HepG2 (cell line): ENCODE data around the gene PSMB3. TPM values are rescaled to one million over a fixed set of nuclear protein-coding genes. Genes with fewer than 3 reads are reported as not detected.
A peak's percentile ranks its signal among the peaks of the same experiment; 100 is the strongest.

Experiments
- ARNT2 ChIP-seq: sonication (generic); formaldehyde crosslinking; IDR thresholded peaks from 2 replicates; pipeline ENCODE4 v1.8.0; 2022; ENCODE audit warnings: mild to moderate bottlenecking, low read depth, missing genetic modification reagents, moderate library complexity
- CBFB ChIP-seq: sonication (generic); formaldehyde crosslinking; IDR thresholded peaks from 2 replicates; pipeline ENCODE4 v1.4.0; 2020; ENCODE audit warnings: missing genetic modification reagents
- DNMT3B ChIP-seq: conservative IDR thresholded peaks from 2 replicates; pipeline ENCODE4 v1.6.1; 2016; ENCODE audit warnings: missing biosample characterization, control low read depth
- ELF1 ChIP-seq: sonication (generic); formaldehyde crosslinking; IDR thresholded peaks from 2 replicates; pipeline ENCODE4 v1.4.0; 2020; ENCODE audit warnings: missing genetic modification reagents
- WIZ ChIP-seq: sonication (generic); formaldehyde crosslinking; IDR thresholded peaks from 2 replicates; pipeline ENCODE4 v1.5.1; 2020; ENCODE audit warnings: mild to moderate bottlenecking, missing genetic modification reagents
- XBP1 ChIP-seq: sonication (generic); formaldehyde crosslinking; IDR thresholded peaks from 2 replicates; pipeline ENCODE4 v1.5.0; 2020; ENCODE audit warnings: missing genetic modification reagents
- ZFP36 ChIP-seq: fragments of 150-350 bp; IDR thresholded peaks from 2 replicates; pipeline ENCODE4 v1.6.1; 2018; ENCODE audit warnings: borderline replicate concordance, low read length, low read depth; ENCODE audit not compliant: partially characterized antibody
- ZFP62 ChIP-seq: sonication (generic); formaldehyde crosslinking; IDR thresholded peaks from 2 replicates; pipeline ENCODE4 v1.4.0; 2020; ENCODE audit warnings: missing genetic modification reagents
- ZNF180 ChIP-seq: sonication (generic); formaldehyde crosslinking; IDR thresholded peaks from 2 replicates; pipeline ENCODE4 v1.4.0; 2020; ENCODE audit warnings: low read depth, missing genetic modification reagents, borderline replicate concordance
- ZNF30 ChIP-seq: sonication (generic); formaldehyde crosslinking; IDR thresholded peaks from 2 replicates; pipeline ENCODE4 v1.5.0; 2020; ENCODE audit warnings: mild to moderate bottlenecking, missing genetic modification reagents
- ZNF44 ChIP-seq: sonication (generic); formaldehyde crosslinking; IDR thresholded peaks from 2 replicates; pipeline ENCODE4 v1.5.1; 2020; ENCODE audit warnings: mild to moderate bottlenecking, missing genetic modification reagents
- ZNF557 ChIP-seq: sonication (generic); formaldehyde crosslinking; IDR thresholded peaks from 2 replicates; pipeline ENCODE4 v1.4.0; 2020; ENCODE audit warnings: missing genetic modification reagents
- ZNF589 ChIP-seq: sonication (generic); formaldehyde crosslinking; conservative IDR thresholded peaks from 2 replicates; pipeline ENCODE4 v1.8.0; 2022; ENCODE audit warnings: mild to moderate bottlenecking, moderate library complexity, missing genetic modification reagents
- ZNF670 ChIP-seq: sonication (generic); formaldehyde crosslinking; IDR thresholded peaks from 2 replicates; pipeline ENCODE4 v1.8.0; 2022; ENCODE audit warnings: mild to moderate bottlenecking, missing genetic modification reagents, borderline replicate concordance
- ZNF724P ChIP-seq: sonication (generic); formaldehyde crosslinking; IDR thresholded peaks from 2 replicates; pipeline ENCODE4 v1.8.0; 2022; ENCODE audit warnings: missing genetic modification reagents, borderline replicate concordance
- polyA plus RNA-seq, 8 experiments: library from polyadenylated mRNA; depleted of rRNA in 3 of 8; stranded (reverse) in 7 of 8; unstranded in 1 of 8; fragments of >200 nt; fragmentation: Illumina TruSeq in 4 of 8; extraction: Trizol in 4 of 8; gene quantifications; 2 replicates each; pipeline versions ENCODE4 v1.2.1 to v1.2.3, GENCODE V29; 2011 to 2016; ENCODE audit warnings: low read depth in 4 of 8, missing spikeins in 1 of 8, mixed read lengths in 1 of 8; ENCODE audit not compliant: insufficient read depth in 1 of 8
- total RNA-seq, 5 experiments: library from RNA; depleted of rRNA; stranded (reverse); fragments of >200 nt; fragmentation: Illumina TruSeq; extraction: Trizol; gene quantifications; 2 replicates each; pipeline ENCODE4 v1.2.3, GENCODE V29; 2016; ENCODE audit warnings: low read depth in 1 of 5
- TF ChIP-seq, protein P1 (sequence below): sonication (generic); formaldehyde crosslinking; IDR thresholded peaks from 2 replicates; pipeline ENCODE4 v1.4.0; 2020; ENCODE audit warnings: missing genetic modification reagents
- TF ChIP-seq, protein P2 (sequence below): sonication (generic); formaldehyde crosslinking; IDR thresholded peaks from 2 replicates; pipeline ENCODE4 v1.4.0; 2020; ENCODE audit warnings: missing genetic modification reagents, low read depth, mild to moderate bottlenecking, borderline replicate concordance
- TF ChIP-seq, protein P3 (sequence below): sonication (generic); formaldehyde crosslinking; IDR thresholded peaks from 2 replicates; pipeline ENCODE4 v1.5.1; 2020; ENCODE audit warnings: missing genetic modification reagents, mild to moderate bottlenecking, borderline replicate concordance
- TF ChIP-seq, protein P4 (sequence below): sonication (generic); formaldehyde crosslinking; IDR thresholded peaks from 2 replicates; pipeline ENCODE4 v1.4.0; 2020; ENCODE audit warnings: mild to moderate bottlenecking, low read depth, missing genetic modification reagents

The PSMB3 gene
- total and polyA plus RNA-seq, 2 of the 13 experiments (the other 11 are each of a cell fraction or from before 2014, with no cell fraction given): 366 to 517 TPM

DNA sequence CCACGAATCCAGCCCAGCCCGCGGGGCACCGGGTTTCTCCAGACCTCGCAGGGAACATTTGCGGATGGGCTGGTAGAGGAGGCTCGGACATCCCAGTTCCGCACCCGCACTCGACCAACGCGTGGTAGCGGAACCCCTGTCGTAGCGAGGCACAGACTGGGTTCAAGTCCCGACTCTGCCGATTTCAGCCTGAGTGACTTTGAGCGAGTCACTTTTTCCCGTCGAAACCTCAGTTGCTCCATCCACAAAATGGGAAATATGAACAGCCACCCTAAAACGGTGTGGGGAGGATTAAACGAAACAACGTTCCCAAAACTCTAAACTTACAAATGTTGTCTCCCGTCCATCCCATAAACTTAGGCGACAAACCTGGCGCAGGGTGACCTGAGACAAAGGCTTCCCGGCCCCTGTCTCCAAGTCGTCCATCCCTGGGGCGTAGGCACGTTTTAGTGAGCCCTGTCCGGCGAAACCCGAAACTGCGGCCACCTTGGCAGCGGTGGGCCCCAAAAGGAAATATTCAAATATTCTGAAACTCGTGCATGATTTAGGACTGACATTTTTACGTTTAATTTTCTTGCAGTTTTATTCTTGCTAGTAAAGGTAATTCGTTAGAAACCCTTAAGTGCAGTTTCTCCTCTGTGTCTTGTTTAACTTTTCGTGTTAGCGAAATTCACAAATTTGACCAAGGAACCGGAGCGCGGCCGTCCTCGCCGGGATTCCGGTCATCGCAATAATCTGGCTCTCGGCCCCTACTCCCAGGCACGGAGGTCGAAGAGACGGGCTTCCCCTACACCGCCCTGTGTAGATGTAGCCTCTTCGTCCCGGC is 49.4 kb upstream of the PSMB3 start (continued):
- TF ChIP-seq, protein P1, sequence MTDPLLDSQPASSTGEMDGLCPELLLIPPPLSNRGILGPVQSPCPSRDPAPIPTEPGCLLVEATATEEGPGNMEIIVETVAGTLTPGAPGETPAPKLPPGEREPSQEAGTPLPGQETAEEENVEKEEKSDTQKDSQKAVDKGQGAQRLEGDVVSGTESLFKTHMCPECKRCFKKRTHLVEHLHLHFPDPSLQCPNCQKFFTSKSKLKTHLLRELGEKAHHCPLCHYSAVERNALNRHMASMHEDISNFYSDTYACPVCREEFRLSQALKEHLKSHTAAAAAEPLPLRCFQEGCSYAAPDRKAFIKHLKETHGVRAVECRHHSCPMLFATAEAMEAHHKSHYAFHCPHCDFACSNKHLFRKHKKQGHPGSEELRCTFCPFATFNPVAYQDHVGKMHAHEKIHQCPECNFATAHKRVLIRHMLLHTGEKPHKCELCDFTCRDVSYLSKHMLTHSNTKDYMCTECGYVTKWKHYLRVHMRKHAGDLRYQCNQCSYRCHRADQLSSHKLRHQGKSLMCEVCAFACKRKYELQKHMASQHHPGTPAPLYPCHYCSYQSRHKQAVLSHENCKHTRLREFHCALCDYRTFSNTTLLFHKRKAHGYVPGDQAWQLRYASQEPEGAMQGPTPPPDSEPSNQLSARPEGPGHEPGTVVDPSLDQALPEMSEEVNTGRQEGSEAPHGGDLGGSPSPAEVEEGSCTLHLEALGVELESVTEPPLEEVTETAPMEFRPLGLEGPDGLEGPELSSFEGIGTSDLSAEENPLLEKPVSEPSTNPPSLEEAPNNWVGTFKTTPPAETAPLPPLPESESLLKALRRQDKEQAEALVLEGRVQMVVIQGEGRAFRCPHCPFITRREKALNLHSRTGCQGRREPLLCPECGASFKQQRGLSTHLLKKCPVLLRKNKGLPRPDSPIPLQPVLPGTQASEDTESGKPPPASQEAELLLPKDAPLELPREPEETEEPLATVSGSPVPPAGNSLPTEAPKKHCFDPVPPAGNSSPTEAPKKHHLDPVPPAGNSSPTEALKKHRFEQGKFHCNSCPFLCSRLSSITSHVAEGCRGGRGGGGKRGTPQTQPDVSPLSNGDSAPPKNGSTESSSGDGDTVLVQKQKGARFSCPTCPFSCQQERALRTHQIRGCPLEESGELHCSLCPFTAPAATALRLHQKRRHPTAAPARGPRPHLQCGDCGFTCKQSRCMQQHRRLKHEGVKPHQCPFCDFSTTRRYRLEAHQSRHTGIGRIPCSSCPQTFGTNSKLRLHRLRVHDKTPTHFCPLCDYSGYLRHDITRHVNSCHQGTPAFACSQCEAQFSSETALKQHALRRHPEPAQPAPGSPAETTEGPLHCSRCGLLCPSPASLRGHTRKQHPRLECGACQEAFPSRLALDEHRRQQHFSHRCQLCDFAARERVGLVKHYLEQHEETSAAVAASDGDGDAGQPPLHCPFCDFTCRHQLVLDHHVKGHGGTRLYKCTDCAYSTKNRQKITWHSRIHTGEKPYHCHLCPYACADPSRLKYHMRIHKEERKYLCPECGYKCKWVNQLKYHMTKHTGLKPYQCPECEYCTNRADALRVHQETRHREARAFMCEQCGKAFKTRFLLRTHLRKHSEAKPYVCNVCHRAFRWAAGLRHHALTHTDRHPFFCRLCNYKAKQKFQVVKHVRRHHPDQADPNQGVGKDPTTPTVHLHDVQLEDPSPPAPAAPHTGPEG (CRISPR knock-in tag): no peak
- peak; percentile 2; the same call in 1 of the 2 replicates for TF ChIP-seq ZNF589 (CRISPR knock-in tag)
- 0 out of 2 replicates have a peak, but pooled peaks have one; percentile 48 for TF ChIP-seq WIZ
- TF ChIP-seq DNMT3B: peak; percentile 2; the same call in 1 of the 2 replicates
- 0 out of 2 replicates have a peak, but pooled peaks have one; percentile 46 for TF ChIP-seq ZNF180 (CRISPR knock-in tag)
- TF ChIP-seq, protein P2, sequence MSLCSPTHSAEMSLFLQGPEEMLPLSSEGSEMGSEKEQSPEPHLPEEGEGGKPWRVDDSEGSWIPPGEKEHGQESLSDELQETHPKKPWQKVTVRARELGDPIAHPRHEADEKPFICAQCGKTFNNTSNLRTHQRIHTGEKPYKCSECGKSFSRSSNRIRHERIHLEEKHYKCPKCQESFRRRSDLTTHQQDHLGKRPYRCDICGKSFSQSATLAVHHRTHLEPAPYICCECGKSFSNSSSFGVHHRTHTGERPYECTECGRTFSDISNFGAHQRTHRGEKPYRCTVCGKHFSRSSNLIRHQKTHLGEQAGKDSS (CRISPR knock-in tag): peak; percentile 17; the same call in 1 of the 2 replicates
- TF ChIP-seq CBFB: no peak
- TF ChIP-seq, protein P3, sequence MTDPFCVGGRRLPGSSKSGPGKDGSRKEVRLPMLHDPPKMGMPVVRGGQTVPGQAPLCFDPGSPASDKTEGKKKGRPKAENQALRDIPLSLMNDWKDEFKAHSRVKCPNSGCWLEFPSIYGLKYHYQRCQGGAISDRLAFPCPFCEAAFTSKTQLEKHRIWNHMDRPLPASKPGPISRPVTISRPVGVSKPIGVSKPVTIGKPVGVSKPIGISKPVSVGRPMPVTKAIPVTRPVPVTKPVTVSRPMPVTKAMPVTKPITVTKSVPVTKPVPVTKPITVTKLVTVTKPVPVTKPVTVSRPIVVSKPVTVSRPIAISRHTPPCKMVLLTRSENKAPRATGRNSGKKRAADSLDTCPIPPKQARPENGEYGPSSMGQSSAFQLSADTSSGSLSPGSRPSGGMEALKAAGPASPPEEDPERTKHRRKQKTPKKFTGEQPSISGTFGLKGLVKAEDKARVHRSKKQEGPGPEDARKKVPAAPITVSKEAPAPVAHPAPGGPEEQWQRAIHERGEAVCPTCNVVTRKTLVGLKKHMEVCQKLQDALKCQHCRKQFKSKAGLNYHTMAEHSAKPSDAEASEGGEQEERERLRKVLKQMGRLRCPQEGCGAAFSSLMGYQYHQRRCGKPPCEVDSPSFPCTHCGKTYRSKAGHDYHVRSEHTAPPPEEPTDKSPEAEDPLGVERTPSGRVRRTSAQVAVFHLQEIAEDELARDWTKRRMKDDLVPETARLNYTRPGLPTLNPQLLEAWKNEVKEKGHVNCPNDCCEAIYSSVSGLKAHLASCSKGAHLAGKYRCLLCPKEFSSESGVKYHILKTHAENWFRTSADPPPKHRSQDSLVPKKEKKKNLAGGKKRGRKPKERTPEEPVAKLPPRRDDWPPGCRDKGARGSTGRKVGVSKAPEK: no peak; the same call in 1 of the 2 replicates
- TF ChIP-seq ELF1: no peak
- TF ChIP-seq ZNF30 (CRISPR knock-in tag): 0 out of 2 replicates have a peak, but pooled peaks have one; percentile 34
- TF ChIP-seq ZFP36: no peak
- TF ChIP-seq ARNT2 (CRISPR knock-in tag): 0 out of 2 replicates have a peak, but pooled peaks have one; percentile 13
- 0 out of 2 replicates have a peak, but pooled peaks have one; percentile 23 for TF ChIP-seq ZNF724P (CRISPR knock-in tag)
- no peak for TF ChIP-seq ZFP62 (CRISPR knock-in tag)
- no peak for TF ChIP-seq ZNF557
- TF ChIP-seq ZNF670 (CRISPR knock-in tag): no peak
- TF ChIP-seq ZNF44 (CRISPR knock-in tag): no peak
- TF ChIP-seq XBP1: no peak
- TF ChIP-seq, protein P4, sequence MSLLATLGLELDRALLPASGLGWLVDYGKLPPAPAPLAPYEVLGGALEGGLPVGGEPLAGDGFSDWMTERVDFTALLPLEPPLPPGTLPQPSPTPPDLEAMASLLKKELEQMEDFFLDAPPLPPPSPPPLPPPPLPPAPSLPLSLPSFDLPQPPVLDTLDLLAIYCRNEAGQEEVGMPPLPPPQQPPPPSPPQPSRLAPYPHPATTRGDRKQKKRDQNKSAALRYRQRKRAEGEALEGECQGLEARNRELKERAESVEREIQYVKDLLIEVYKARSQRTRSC: no peak
